ENCODE data around the gene HS3ST4. TPM values are rescaled to one million over a fixed set of nuclear protein-coding genes. Genes with fewer than 3 reads are reported as not detected.

Gene HS3ST4
- total RNA-seq, 1 experiment from 2014 or later: not detected

GRCh38 chr16:26134588-26134987 is 442.8 kb downstream of the HS3ST4 start:
- ChIA-PET RAD21 (ENCODE audit: low non-redundant PET in 1 of 2, low total read pairs in 2 of 2, uncharacterized antibody in 2 of 2, unreplicated experiment in 2 of 2) (no interaction called here), POLR2A (no interaction called here), CTCF (no interaction called here)
- intact Hi-C loops (cut with micrococcal nuclease): no loop called here
- H3K36me3 ChIP-seq (ENCODE audit: control insufficient read depth in 1 of 2, insufficient read depth in 2 of 2, low read length in 2 of 2): no peaks in the 10 kb centered on the region
- no peaks in the 10 kb centered on the region for H3K79me2 ChIP-seq (ENCODE audit: insufficient read depth, low read length)
- no peak overlapping the region for H3K4me2 ChIP-seq (ENCODE audit: low read length)
- H3K9me3 ChIP-seq (ENCODE audit: control insufficient read depth in 1 of 2, insufficient read depth in 1 of 2, low read depth in 1 of 2, low read length in 2 of 2): peaks cover 7 to 15% of the 10 kb centered on the region in 2 experiments; a peak in 3 of 4 replicates
- no peaks in the 10 kb centered on the region for H3K27me3 ChIP-seq (ENCODE audit: insufficient read depth, low read length)
- no peak overlapping the region for H3K27ac ChIP-seq (ENCODE audit: low read depth, low read length)
- TF ChIP-seq ZFX (IDR thresholded peaks at IDR 0.05): no peak
- no TSS peak for BruUV-seq (replicated peaks)
- DNase-seq (ENCODE audit: low read depth, low spot score): no peak
- no peaks in the 10 kb centered on the region for H3K9me2 ChIP-seq (ENCODE audit: insufficient read depth)
- no peak overlapping the region for H2AFZ ChIP-seq (ENCODE audit: low read depth, low read length, poor library complexity, severe bottlenecking)
- H3K4me1 ChIP-seq (ENCODE audit: control insufficient read depth in 1 of 2, insufficient read depth in 2 of 2, low read length in 2 of 2): no peaks in the 10 kb centered on the region
- H4K20me1 ChIP-seq (ENCODE audit: insufficient read depth): no peaks in the 10 kb centered on the region
- no peak for ATAC-seq
- no peak overlapping the region for H3K9ac ChIP-seq (ENCODE audit: low read length)
- H3K4me3 ChIP-seq (replicated peaks in 1 of 2; ENCODE audit: low read depth in 1 of 2, low read length in 2 of 2): no peak overlapping the region

DNA sequence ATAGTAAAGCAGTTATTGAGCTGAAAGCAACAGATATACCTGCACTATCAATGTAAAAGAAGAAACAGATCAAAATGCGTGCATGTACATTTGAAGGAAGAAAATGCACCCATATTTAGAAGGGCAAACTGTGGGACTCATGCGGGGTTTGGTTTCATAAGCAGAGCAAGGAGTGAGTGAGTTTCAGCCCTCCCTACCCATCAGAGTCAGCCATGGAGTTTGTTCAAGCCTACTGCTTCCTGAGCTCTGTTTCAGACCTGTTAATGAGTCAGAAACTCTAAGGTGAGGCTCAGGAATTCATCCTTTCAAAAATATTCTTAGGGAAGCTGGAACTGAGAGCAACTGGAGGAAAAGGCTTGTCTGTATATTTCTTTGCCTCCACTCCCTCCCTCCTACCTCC is 446.2 kb downstream of the HS3ST4 start:
- CTCF ChIA-PET: no interaction called here
- RAD21 ChIA-PET (ENCODE audit: low non-redundant PET in 1 of 2, low total read pairs in 2 of 2, uncharacterized antibody in 2 of 2, unreplicated experiment in 2 of 2): no interaction called here
- Histone ChIP-seq H4K20me1 (ENCODE audit: insufficient read depth) (no peaks in the 10 kb centered on the region), H3K4me2 (ENCODE audit: low read length) (no peak overlapping the region), H2AFZ (ENCODE audit: low read depth, low read length, poor library complexity, severe bottlenecking) (no peak overlapping the region), H3K79me2 (ENCODE audit: insufficient read depth, low read length) (no peaks in the 10 kb centered on the region), H3K4me1 (ENCODE audit: control insufficient read depth in 1 of 2, insufficient read depth in 2 of 2, low read length in 2 of 2) (no peaks in the 10 kb centered on the region), H3K9ac (ENCODE audit: low read length) (no peak overlapping the region), H3K9me3 (ENCODE audit: control insufficient read depth in 1 of 2, insufficient read depth in 1 of 2, low read depth in 1 of 2, low read length in 2 of 2) (peaks cover 7 to 29% of the 10 kb centered on the region in 2 experiments; a peak in 3 of 4 replicates), H3K27ac (ENCODE audit: low read depth, low read length) (no peak overlapping the region), H3K4me3 (replicated peaks in 1 of 2; ENCODE audit: low read depth in 1 of 2, low read length in 2 of 2) (no peak overlapping the region), H3K27me3 (ENCODE audit: insufficient read depth, low read length) (no peaks in the 10 kb centered on the region), H3K9me2 (ENCODE audit: insufficient read depth) (no peaks in the 10 kb centered on the region), H3K36me3 (ENCODE audit: control insufficient read depth in 1 of 2, insufficient read depth in 2 of 2, low read length in 2 of 2) (no peaks in the 10 kb centered on the region)
- DNase-seq (ENCODE audit: low read depth, low spot score) (no peak), ATAC-seq (no peak)
- BruUV-seq (replicated peaks): no TSS peak
- intact Hi-C loops (cut with micrococcal nuclease): no loop called here
- TF ChIP-seq JUND (IDR thresholded peaks at IDR 0.05): no peak
- TF ChIP-seq, protein P1, sequence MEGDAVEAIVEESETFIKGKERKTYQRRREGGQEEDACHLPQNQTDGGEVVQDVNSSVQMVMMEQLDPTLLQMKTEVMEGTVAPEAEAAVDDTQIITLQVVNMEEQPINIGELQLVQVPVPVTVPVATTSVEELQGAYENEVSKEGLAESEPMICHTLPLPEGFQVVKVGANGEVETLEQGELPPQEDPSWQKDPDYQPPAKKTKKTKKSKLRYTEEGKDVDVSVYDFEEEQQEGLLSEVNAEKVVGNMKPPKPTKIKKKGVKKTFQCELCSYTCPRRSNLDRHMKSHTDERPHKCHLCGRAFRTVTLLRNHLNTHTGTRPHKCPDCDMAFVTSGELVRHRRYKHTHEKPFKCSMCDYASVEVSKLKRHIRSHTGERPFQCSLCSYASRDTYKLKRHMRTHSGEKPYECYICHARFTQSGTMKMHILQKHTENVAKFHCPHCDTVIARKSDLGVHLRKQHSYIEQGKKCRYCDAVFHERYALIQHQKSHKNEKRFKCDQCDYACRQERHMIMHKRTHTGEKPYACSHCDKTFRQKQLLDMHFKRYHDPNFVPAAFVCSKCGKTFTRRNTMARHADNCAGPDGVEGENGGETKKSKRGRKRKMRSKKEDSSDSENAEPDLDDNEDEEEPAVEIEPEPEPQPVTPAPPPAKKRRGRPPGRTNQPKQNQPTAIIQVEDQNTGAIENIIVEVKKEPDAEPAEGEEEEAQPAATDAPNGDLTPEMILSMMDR (IDR thresholded peaks at IDR 0.05 in 2 of 3, conservative IDR thresholded peaks at IDR 0.05 in 1 of 3; ENCODE audit: borderline replicate concordance in 1 of 3, insufficient read depth in 1 of 3, low read depth in 2 of 3, low read length in 2 of 3): no peak
- no peak for TF ChIP-seq MAX (IDR thresholded peaks at IDR 0.05)
- TF ChIP-seq ELF1 (IDR thresholded peaks at IDR 0.05; ENCODE audit: borderline replicate concordance, low read depth): no peak
- TF ChIP-seq, protein P2, sequence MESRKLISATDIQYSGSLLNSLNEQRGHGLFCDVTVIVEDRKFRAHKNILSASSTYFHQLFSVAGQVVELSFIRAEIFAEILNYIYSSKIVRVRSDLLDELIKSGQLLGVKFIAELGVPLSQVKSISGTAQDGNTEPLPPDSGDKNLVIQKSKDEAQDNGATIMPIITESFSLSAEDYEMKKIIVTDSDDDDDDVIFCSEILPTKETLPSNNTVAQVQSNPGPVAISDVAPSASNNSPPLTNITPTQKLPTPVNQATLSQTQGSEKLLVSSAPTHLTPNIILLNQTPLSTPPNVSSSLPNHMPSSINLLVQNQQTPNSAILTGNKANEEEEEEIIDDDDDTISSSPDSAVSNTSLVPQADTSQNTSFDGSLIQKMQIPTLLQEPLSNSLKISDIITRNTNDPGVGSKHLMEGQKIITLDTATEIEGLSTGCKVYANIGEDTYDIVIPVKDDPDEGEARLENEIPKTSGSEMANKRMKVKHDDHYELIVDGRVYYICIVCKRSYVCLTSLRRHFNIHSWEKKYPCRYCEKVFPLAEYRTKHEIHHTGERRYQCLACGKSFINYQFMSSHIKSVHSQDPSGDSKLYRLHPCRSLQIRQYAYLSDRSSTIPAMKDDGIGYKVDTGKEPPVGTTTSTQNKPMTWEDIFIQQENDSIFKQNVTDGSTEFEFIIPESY (IDR thresholded peaks at IDR 0.05; ENCODE audit: extremely low read depth, insufficient replicate concordance, low read length): no peak
- TF ChIP-seq, protein P3, sequence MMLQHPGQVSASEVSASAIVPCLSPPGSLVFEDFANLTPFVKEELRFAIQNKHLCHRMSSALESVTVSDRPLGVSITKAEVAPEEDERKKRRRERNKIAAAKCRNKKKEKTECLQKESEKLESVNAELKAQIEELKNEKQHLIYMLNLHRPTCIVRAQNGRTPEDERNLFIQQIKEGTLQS (IDR thresholded peaks at IDR 0.05): no peak
- no peak for TF ChIP-seq CBX3 (IDR thresholded peaks at IDR 0.05; ENCODE audit: low read depth)
- TF ChIP-seq SP1 (IDR thresholded peaks at IDR 0.05; ENCODE audit: low read depth): no peak
- no peak for TF ChIP-seq SIN3A (IDR thresholded peaks at IDR 0.05; ENCODE audit: low read depth)
- no peak for TF ChIP-seq POLR2AphosphoS5 (IDR thresholded peaks at IDR 0.05; ENCODE audit: low read depth, low read length)
- no peak for TF ChIP-seq EZH2phosphoT487 (IDR thresholded peaks at IDR 0.05; ENCODE audit: borderline replicate concordance)
- TF ChIP-seq EGR1 (IDR thresholded peaks at IDR 0.05; ENCODE audit: low read depth): no peak
- TF ChIP-seq CEBPB (IDR thresholded peaks at IDR 0.05; ENCODE audit: low read depth): no peak
- TF ChIP-seq YY1 (IDR thresholded peaks at IDR 0.05; ENCODE audit: extremely low read depth, insufficient replicate concordance, low read depth, low read length): no peak
- no peak for TF ChIP-seq RAD21 (IDR thresholded peaks at IDR 0.05; ENCODE audit: low read depth)
- POLR2A ChIA-PET: no interaction called here

Measured in HCT116 (cell line).